LNCAP (cell line): ENCODE data around the gene B4GALT6.

Experiments
- CTCF ChIP-seq: fragments of 450-650 bp; IDR thresholded peaks from 2 replicates; pipeline ENCODE4 v1.5.1; 2017; ENCODE audit warnings: mild to moderate bottlenecking

Gene B4GALT6

GRCh38 chr18:31575515-31576257 is 108.7 kb downstream of the B4GALT6 start:
- TF ChIP-seq CTCF = no peak

GRCh38 chr18:31574359-31574758 is 110.0 kb downstream of the B4GALT6 start:
- no peak for TF ChIP-seq CTCF
